HG02678 (cell line): Measurements from ENCODE around the gene FAM118B.

Experiments used
- ATAC-seq: cut with Tn5 transposase; IDR thresholded peaks from one replicate; pipeline ENCODE4 v1.9.1; 2021; ENCODE audit warnings: mild to moderate bottlenecking, moderate library complexity; ENCODE audit not compliant: unreplicated experiment

Gene FAM118B

DNA sequence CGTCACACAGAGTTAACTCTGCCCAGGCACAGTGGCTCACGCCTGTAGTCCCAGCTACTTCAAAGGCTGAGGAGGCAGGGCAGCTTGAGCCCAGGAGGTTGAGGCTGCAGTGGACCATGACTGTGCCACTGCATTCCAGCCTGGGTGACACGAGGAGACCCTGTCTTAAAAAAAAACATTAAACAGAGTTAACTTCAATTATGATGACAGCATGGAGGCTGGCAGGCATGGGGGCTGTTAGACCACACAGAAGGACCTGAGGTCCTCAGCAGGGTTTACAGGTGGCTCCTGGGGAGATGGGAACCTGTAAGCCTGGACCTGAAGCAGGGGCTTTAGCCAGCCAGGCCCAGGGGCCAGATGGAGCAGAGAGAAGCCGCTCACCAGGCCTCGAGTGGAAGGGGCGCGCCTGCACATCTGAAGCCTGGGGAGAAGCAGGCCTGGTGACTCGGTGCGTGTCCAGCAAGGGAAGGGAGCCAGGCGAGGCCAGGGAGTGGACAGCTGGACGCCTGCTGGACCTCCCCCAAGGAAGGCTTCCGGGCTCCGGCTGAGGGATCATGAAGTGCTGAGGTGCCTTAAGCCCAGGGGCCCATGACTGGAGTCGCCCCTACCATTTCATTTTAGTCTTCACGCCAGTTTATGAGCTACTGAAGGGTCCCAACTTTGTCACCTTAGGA lies 25.4 kb upstream of the FAM118B start:
- no peak for ATAC-seq

GRCh38 chr11:126186708-126187529 lies 24.7 kb upstream of the FAM118B start:
- ATAC-seq: no peak

- ATAC-seq: peak; percentile 79
These were observed 23.1 kb upstream of the FAM118B start for GRCh38 chr11:126188332-126189108.

DNA sequence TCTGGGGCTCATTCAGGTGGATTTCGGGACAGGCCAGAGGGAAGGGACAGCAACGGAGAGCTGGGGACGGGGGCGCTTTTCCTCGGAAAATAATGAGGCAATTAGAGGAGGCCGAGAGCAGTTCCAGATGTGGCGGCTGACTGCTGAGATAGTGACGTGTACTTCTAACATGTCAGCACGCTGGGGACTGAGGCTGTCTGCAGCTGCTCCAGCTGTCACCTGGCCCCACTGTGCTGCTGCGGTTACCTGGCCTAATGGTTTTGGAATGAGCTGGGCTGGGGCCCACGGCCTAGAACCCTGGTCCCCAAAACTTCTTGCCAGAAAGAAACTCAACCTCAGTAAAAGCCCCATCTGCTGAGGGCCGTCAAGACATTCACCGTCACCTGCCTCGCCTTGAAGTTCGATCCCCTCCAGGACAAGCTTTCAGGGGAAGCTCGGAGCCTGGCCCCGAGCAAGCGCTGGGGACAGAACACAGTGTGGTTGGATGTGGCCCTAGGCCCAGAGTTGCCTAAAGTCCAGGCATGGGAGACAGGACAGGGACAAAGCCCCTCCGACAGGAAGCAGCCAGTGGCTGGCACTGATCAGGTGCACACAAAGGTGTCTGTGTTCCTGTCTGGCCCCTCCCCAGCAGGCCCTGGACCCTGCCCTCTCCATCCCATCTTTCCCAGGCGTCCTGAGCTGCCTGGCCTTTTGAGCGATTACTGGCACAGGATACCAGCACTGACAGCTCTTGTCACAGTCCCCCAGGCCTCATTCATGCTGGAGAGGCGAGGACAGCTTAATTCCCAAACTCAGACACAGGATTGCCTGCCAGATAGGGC lies 22.3 kb upstream of the FAM118B start:
- peak; percentile 72 for ATAC-seq

- no peak for ATAC-seq
These were observed 20.8 kb upstream of the FAM118B start for GRCh38 chr11:126190792-126191191.

DNA sequence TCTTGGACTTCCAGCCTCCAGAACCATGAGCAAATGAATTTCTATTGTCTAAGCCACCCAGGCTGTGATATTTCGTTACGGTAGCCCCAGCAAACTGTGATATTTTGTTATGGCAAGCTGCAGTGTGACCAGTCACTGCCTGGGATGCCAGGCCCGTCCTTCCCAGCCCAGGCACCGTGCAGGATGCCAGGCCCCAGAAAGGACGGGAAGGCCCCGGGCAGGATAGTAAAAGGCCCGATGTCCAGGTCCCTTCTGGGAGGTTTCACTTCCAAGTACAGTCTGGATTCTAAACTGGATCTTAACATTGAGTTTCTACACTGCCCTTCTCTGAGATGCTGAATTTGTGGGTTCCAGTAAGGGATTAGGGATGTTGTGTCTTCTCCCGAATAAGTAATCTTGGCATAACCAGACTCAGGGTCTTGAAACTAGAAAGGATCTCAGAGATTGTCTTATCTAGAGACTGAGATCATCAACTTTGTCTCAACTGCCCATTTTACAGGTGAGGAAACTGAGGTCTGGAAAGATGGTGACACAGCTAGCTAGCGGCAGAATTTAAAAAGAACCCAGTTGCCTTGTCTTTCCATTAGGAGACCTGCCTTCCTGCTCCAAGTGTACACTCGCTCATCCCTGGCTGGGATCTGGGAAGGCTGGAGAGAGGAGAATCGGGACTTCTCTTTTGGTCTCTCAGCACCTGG lies 20.1 kb upstream of the FAM118B start:
- ATAC-seq: no peak

- no peak for ATAC-seq
These were observed 19.2 kb upstream of the FAM118B start for GRCh38 chr11:126192361-126192760.

GRCh38 chr11:126193038-126193478 lies 18.5 kb upstream of the FAM118B start:
- ATAC-seq: no peak

GRCh38 chr11:126194121-126194543 lies 17.4 kb upstream of the FAM118B start:
- no peak for ATAC-seq

GRCh38 chr11:126195119-126195518 lies 16.5 kb upstream of the FAM118B start:
- no peak for ATAC-seq

DNA sequence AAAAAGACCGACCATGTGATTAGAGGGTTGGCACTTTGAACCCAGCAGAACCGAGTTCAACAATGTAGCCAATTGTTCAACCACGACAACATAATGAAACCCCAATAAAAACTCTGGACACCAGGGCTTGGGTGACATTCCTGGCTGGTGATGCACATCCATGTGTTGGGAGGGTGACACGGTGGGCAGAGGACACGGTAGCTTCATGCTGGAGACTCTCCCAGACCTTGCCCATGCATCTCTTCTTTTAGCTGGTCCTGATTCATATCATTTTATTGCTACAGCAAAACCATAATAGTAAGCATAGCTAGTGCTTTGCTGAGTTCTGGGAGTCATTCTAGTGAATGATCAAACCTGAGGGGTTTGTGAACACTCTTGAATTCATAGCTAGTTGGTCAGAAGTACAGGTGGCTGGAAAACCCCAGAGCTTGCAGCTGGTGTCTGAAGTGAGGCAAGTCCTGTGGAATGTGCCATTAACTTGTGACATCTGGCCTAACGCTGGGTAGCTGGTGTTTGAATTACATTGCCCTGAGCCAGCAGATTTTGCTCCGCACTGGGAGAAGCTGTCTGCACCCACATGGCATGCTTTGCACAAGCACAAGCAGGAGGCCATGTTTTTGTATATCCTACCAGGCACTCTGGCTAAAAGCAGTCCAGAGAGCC lies 14.2 kb upstream of the FAM118B start:
- peak; percentile 68 for ATAC-seq

- ATAC-seq: no peak
These were observed 12.9 kb upstream of the FAM118B start for GRCh38 chr11:126198648-126199047.

GRCh38 chr11:126202646-126203359 lies 8.8 kb upstream of the FAM118B start:
- no peak for ATAC-seq

DNA sequence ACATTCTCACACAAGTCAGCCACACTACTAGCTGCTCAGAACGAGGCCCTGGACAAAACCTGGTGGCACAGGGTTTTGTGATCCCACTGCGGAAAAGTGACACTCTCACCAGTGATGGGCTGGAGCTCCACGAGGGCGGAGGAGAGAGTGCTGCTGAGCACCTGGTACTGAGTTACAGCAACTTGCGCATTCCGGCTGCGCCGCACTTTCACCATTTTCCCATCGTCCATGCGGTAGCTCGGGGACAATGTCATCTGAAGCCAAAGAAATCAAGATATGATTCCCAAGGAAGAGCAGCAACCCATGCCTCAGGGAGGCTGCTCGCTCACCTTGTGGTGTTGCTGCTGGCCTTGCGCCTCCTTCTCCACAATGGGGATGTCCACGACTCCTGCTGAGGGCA lies 6.2 kb upstream of the FAM118B start:
- no peak for ATAC-seq

DNA sequence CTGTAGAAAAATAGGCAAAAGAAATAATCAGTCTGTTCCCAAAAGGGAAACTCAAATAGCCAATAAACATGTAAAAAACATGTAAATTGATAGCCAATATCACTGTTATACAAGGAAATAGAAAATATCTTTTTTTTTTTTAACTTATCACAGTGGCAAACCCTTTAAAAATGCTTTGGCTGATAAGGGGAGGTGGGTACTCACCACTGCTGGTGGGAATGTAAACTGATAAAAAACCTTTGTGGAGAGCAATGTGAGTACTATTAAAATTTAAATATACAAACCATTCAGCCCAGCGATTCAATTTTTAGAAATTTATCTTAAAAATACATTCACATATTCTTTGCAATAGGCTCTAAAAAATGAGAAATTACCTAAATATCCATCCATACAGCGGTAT lies 3.7 kb upstream of the FAM118B start:
- ATAC-seq: no peak

DNA sequence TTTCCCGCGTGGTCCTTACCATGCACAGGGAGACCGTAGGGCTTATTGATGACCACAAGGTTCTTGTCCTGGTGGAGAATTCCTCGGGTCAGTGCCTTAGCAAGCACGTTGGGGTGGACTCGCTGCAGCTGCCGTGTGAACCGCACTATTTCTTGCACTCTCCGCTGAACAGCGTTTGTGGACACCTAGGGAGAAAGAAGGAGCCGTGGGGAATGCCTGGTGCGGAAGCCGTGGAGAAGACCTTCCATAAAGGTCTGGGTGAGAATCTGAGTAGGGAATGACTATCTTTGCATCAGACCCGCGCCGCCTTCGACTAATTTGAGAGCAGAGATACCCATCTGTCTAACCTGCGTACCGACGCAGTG lies 729 bp upstream of the FAM118B start:
- no peak for ATAC-seq

- no peak for ATAC-seq
These were observed 593 bp downstream of the FAM118B start for GRCh38 chr11:126212089-126212660.

GRCh38 chr11:126214441-126214840 lies 2.9 kb downstream of the FAM118B start:
- no peak for ATAC-seq

GRCh38 chr11:126214841-126215240 lies 3.3 kb downstream of the FAM118B start:
- no peak for ATAC-seq
